ENCODE data around the gene ZNHIT2. TPM values are rescaled to one million over a fixed set of nuclear protein-coding genes. Genes with fewer than 3 reads are reported as not detected.

ZNHIT2 gene
- total and polyA plus RNA-seq, 10 of the 15 experiments (the other 5 are each of a cell fraction or from before 2014, with no cell fraction given): 0.24 to 20.4 (median 15.5) TPM; not detected in 1

GRCh38 chr11:65134240-65134951, 16.9 kb upstream of the ZNHIT2 start, which contains the start of gene SYVN1 (continued):
- TF ChIP-seq CHD1 (IDR thresholded peaks at IDR 0.05; ENCODE audit: low read depth, low read length) (peak; percentile 97), RAD21 (IDR thresholded peaks at IDR 0.05; ENCODE audit: insufficient read depth, low read depth, low read length) (no peak), NR2C2 (IDR thresholded peaks at IDR 0.05; ENCODE audit: borderline replicate concordance, control insufficient read depth, insufficient read length, low read depth) (no peak), CBX3 (IDR thresholded peaks at IDR 0.05; ENCODE audit: borderline replicate concordance, low read depth) (no peak), PAX8 (IDR thresholded peaks at IDR 0.05) (0 out of 2 replicates have a peak, but pooled peaks have one; percentile 14), CBFB (IDR thresholded peaks at IDR 0.05; ENCODE audit: low read depth) (peak; percentile 83), STAT1 (conservative IDR thresholded peaks at IDR 0.05) (peak; percentile 97), CREM (IDR thresholded peaks at IDR 0.05; ENCODE audit: low read depth) (peak; percentile 90), MEF2B (IDR thresholded peaks at IDR 0.05; ENCODE audit: partially characterized antibody, poor library complexity, severe bottlenecking) (no peak), WRNIP1 (IDR thresholded peaks at IDR 0.05; ENCODE audit: borderline replicate concordance, low read depth, low read length) (no peak), ZNF687 (IDR thresholded peaks at IDR 0.05) (peak; percentile 78; the same call in 1 of the 2 replicates), HCFC1 (IDR thresholded peaks at IDR 0.05; ENCODE audit: low read length) (peak; percentile 45), SMARCA5 (IDR thresholded peaks at IDR 0.05) (0 out of 2 replicates have a peak, but pooled peaks have one; percentile 70), USF1 (IDR thresholded peaks at IDR 0.05; ENCODE audit: borderline replicate concordance, extremely low read length, insufficient read depth, low read depth, low read length) (no peak), TCF7 (IDR thresholded peaks at IDR 0.05; ENCODE audit: borderline replicate concordance) (no peak), TARDBP (IDR thresholded peaks at IDR 0.05; ENCODE audit: borderline replicate concordance) (no peak; the same call in 1 of the 2 replicates), SIN3A (IDR thresholded peaks at IDR 0.05; ENCODE audit: low read depth, low read length) (peak; percentile 73), RELA (IDR thresholded peaks at IDR 0.05; ENCODE audit: borderline replicate concordance, partially characterized antibody) (peak; percentile 80), CTCF (IDR thresholded peaks at IDR 0.05 in 2 of 3, conservative IDR thresholded peaks at IDR 0.05 in 1 of 3; ENCODE audit: control insufficient read depth in 2 of 3, extremely low read depth in 1 of 3, insufficient read depth in 1 of 3, low read depth in 3 of 3, low read length in 3 of 3) (0 out of 6 replicates have a peak, but pooled peaks of 1 of the 3 experiments have one; percentile 1), BCLAF1 (IDR thresholded peaks at IDR 0.05) (peak; percentile 92), SREBF2 (IDR thresholded peaks at IDR 0.05; ENCODE audit: low read length) (0 out of 2 replicates have a peak, but pooled peaks have one; percentile 46)

All from GM12878 (cell line).